ENCODE data around the gene COL5A1. TPM values are rescaled to one million over a fixed set of nuclear protein-coding genes. Genes with fewer than 3 reads are reported as not detected.

Gene COL5A1
- total and polyA plus RNA-seq, 2 experiments from 2014 or later = 211 to 812 TPM

GRCh38 chr9:134676361-134676760, 34.8 kb downstream of the COL5A1 start:
- Histone ChIP-seq H3K36me3 (ENCODE audit: low read depth) (no peaks in the 10 kb centered on the region), H3K79me2 (ENCODE audit: insufficient read depth) (peaks cover 98% of the 10 kb centered on the region), H3F3A (ENCODE audit: insufficient read depth) (peaks cover 63% of the 10 kb centered on the region), H3K4me3 (no peak overlapping the region), H2AFZ (no peak overlapping the region), H3K4me2 (ENCODE audit: unreplicated experiment) (no peak overlapping the region), H3K9ac (no peak overlapping the region), H3K4me1 (ENCODE audit: insufficient read depth) (peaks cover 39% of the 10 kb centered on the region), H3K27ac (no peak overlapping the region), H3K27me3 (replicated peaks; ENCODE audit: insufficient read depth) (no peaks in the 10 kb centered on the region), H3K9me3 (ENCODE audit: low read depth) (no peaks in the 10 kb centered on the region), H4K20me1 (ENCODE audit: insufficient read depth) (peaks cover 53% of the 10 kb centered on the region), H3K9me2 (ENCODE audit: insufficient read depth) (no peaks in the 10 kb centered on the region)
- TF ChIP-seq EZH2phosphoT487 (IDR thresholded peaks at IDR 0.05; ENCODE audit: insufficient read depth, low read depth) (no peak), EZH2 (IDR thresholded peaks at IDR 0.05; ENCODE audit: insufficient read depth, poor library complexity, severe bottlenecking) (no peak)
- 64 to 68% methylated on average over 5 of the region's 5 CpGs for WGBS, 2 experiments (ENCODE audit: low coverage in 1 of 2, low lambda C conversion rate in 2 of 2, missing lambda C conversion rate in 2 of 2)
- in situ Hi-C loops (cut with MboI) = no loop called here
- DNase-seq = no peak

- no peaks in the 10 kb centered on the region for H3K9me3 ChIP-seq (ENCODE audit: low read depth)
- no peak overlapping the region for H3K4me2 ChIP-seq (ENCODE audit: unreplicated experiment)
- TF ChIP-seq EZH2phosphoT487 (IDR thresholded peaks at IDR 0.05; ENCODE audit: insufficient read depth, low read depth) = no peak
- no peak for TF ChIP-seq EZH2 (IDR thresholded peaks at IDR 0.05; ENCODE audit: insufficient read depth, poor library complexity, severe bottlenecking)
- H3K9me2 ChIP-seq (ENCODE audit: insufficient read depth) = no peaks in the 10 kb centered on the region
- H3K9ac ChIP-seq = no peak overlapping the region
- H2AFZ ChIP-seq = no peak overlapping the region
- H3F3A ChIP-seq (ENCODE audit: insufficient read depth) = peaks cover 58% of the 10 kb centered on the region
- DNase-seq = no peak
- no peaks in the 10 kb centered on the region for H3K27me3 ChIP-seq (replicated peaks; ENCODE audit: insufficient read depth)
- no peaks in the 10 kb centered on the region for H3K36me3 ChIP-seq (ENCODE audit: low read depth)
- no peak overlapping the region for H3K4me3 ChIP-seq
- 97 to 99% methylated on average over 6 of the region's 6 CpGs for WGBS, 2 experiments (ENCODE audit: low coverage in 1 of 2, low lambda C conversion rate in 2 of 2, missing lambda C conversion rate in 2 of 2)
- in situ Hi-C loops (cut with MboI) = no loop called here
- H3K4me1 ChIP-seq (ENCODE audit: insufficient read depth) = peaks cover 39% of the 10 kb centered on the region
- H3K27ac ChIP-seq = no peak overlapping the region
- H3K79me2 ChIP-seq (ENCODE audit: insufficient read depth) = peaks cover 98% of the 10 kb centered on the region
- H4K20me1 ChIP-seq (ENCODE audit: insufficient read depth) = peaks cover 50% of the 10 kb centered on the region
These were observed 35.3 kb downstream of the COL5A1 start for GRCh38 chr9:134676886-134677285.

GRCh38 chr9:134677743-134678142, 36.1 kb downstream of the COL5A1 start:
- DNase-seq = no peak
- peaks cover 49% of the 10 kb centered on the region for H3F3A ChIP-seq (ENCODE audit: insufficient read depth)
- H3K79me2 ChIP-seq (ENCODE audit: insufficient read depth) = peaks cover 98% of the 10 kb centered on the region
- in situ Hi-C loops (cut with MboI) = no loop called here
- H3K9me3 ChIP-seq (ENCODE audit: low read depth) = no peaks in the 10 kb centered on the region
- no peak overlapping the region for H3K9ac ChIP-seq
- peaks cover 35% of the 10 kb centered on the region for H3K4me1 ChIP-seq (ENCODE audit: insufficient read depth)
- H3K27me3 ChIP-seq (replicated peaks; ENCODE audit: insufficient read depth) = no peaks in the 10 kb centered on the region
- 86 to 87% methylated on average over 11 of the region's 11 CpGs for WGBS, 2 experiments (ENCODE audit: low coverage in 1 of 2, low lambda C conversion rate in 2 of 2, missing lambda C conversion rate in 2 of 2)
- no peaks in the 10 kb centered on the region for H3K36me3 ChIP-seq (ENCODE audit: low read depth)
- no peak overlapping the region for H2AFZ ChIP-seq
- H4K20me1 ChIP-seq (ENCODE audit: insufficient read depth) = peaks cover 50% of the 10 kb centered on the region
- H3K4me2 ChIP-seq (ENCODE audit: unreplicated experiment) = no peak overlapping the region
- TF ChIP-seq EZH2 (IDR thresholded peaks at IDR 0.05; ENCODE audit: insufficient read depth, poor library complexity, severe bottlenecking) = no peak
- no peak for TF ChIP-seq EZH2phosphoT487 (IDR thresholded peaks at IDR 0.05; ENCODE audit: insufficient read depth, low read depth)
- no peak overlapping the region for H3K27ac ChIP-seq
- no peak overlapping the region for H3K4me3 ChIP-seq
- H3K9me2 ChIP-seq (ENCODE audit: insufficient read depth) = no peaks in the 10 kb centered on the region

- Histone ChIP-seq H3K36me3 (ENCODE audit: low read depth) (no peaks in the 10 kb centered on the region), H4K20me1 (ENCODE audit: insufficient read depth) (peaks cover 50% of the 10 kb centered on the region), H3K9ac (no peak overlapping the region), H3K4me1 (ENCODE audit: insufficient read depth) (peaks cover 35% of the 10 kb centered on the region), H3K9me3 (ENCODE audit: low read depth) (no peaks in the 10 kb centered on the region), H3K9me2 (ENCODE audit: insufficient read depth) (no peaks in the 10 kb centered on the region), H3K79me2 (ENCODE audit: insufficient read depth) (peaks cover 98% of the 10 kb centered on the region), H3K4me3 (no peak overlapping the region), H3F3A (ENCODE audit: insufficient read depth) (peaks cover 44% of the 10 kb centered on the region), H3K4me2 (ENCODE audit: unreplicated experiment) (no peak overlapping the region), H3K27ac (no peak overlapping the region), H3K27me3 (replicated peaks; ENCODE audit: insufficient read depth) (no peaks in the 10 kb centered on the region), H2AFZ (no peak overlapping the region)
- DNase-seq = no peak
- in situ Hi-C loops (cut with MboI) = no loop called here
- no peak for TF ChIP-seq EZH2 (IDR thresholded peaks at IDR 0.05; ENCODE audit: insufficient read depth, poor library complexity, severe bottlenecking)
- no peak for TF ChIP-seq EZH2phosphoT487 (IDR thresholded peaks at IDR 0.05; ENCODE audit: insufficient read depth, low read depth)
- WGBS, 2 experiments (ENCODE audit: low coverage in 1 of 2, low lambda C conversion rate in 2 of 2, missing lambda C conversion rate in 2 of 2) = 87 to 88% methylated on average over 8 of the region's 8 CpGs
These were observed 36.6 kb downstream of the COL5A1 start for GRCh38 chr9:134678206-134678605.
